ENCODE measurements around the gene ZNF385C.

Gene ZNF385C

GRCh38 chr17:42056635-42057034 is 41.6 kb downstream of the ZNF385C start:
- Histone ChIP-seq H3K4me3 (ENCODE audit: low read length in 2 of 2) (no peak overlapping the region), H3K9ac (ENCODE audit: low read length in 2 of 2) (no peak overlapping the region), H3K36me3 (ENCODE audit: control insufficient read depth in 2 of 2, insufficient read depth in 2 of 2, low read length in 2 of 2) (no peaks in the 10 kb centered on the region), H3K9me3 (ENCODE audit: control insufficient read depth in 2 of 2, low read length in 2 of 2) (no peaks in the 10 kb centered on the region), H3K4me1 (ENCODE audit: control insufficient read depth, insufficient read depth, low read length) (no peaks in the 10 kb centered on the region), H3K27ac (ENCODE audit: low read length) (no peak overlapping the region), H3K27me3 (ENCODE audit: control insufficient read depth in 1 of 2, insufficient read depth in 2 of 2, low read length in 2 of 2) (peaks cover 23 to 31% of the 10 kb centered on the region in 2 donors)

DNA sequence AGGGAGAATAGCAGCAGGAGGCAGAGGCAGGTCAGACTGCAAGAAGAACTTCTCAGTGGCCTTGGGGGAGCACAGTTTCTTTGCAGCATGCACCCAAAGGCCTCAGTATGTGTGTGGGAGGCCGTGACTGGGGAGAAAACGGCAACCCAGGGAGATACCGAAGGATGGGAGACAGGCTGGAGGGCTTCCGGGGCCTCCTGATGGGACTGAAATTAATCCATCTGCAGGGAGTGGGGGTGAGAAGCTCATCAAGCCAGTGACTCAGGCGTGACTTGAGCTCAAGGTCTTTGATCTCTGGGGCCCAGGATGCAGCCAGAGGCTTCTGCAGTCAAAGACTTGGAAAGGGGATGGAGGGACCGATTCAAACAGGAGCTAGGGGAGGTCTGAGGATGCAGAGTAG is 42.8 kb downstream of the ZNF385C start:
- H3K4me1 ChIP-seq (ENCODE audit: control insufficient read depth, insufficient read depth, low read length), result peaks cover 3% of the 10 kb centered on the region
- no peaks in the 10 kb centered on the region for H3K36me3 ChIP-seq (ENCODE audit: control insufficient read depth in 2 of 2, insufficient read depth in 2 of 2, low read length in 2 of 2)
- no peak overlapping the region for H3K9ac ChIP-seq (ENCODE audit: low read length in 2 of 2)
- no peak overlapping the region for H3K27ac ChIP-seq (ENCODE audit: low read length)
- no peaks in the 10 kb centered on the region for H3K9me3 ChIP-seq (ENCODE audit: control insufficient read depth in 2 of 2, low read length in 2 of 2)
- no peak overlapping the region for H3K4me3 ChIP-seq (ENCODE audit: low read length in 2 of 2)
- peaks cover 25 to 33% of the 10 kb centered on the region in 2 donors for H3K27me3 ChIP-seq (ENCODE audit: control insufficient read depth in 1 of 2, insufficient read depth in 2 of 2, low read length in 2 of 2)

GRCh38 chr17:42055027-42055426 is 43.2 kb downstream of the ZNF385C start:
- no peak overlapping the region for H3K9ac ChIP-seq (ENCODE audit: low read length in 2 of 2)
- peaks cover 5% of the 10 kb centered on the region for H3K4me1 ChIP-seq (ENCODE audit: control insufficient read depth, insufficient read depth, low read length)
- no peaks in the 10 kb centered on the region for H3K36me3 ChIP-seq (ENCODE audit: control insufficient read depth in 2 of 2, insufficient read depth in 2 of 2, low read length in 2 of 2)
- peaks cover 25 to 33% of the 10 kb centered on the region in 2 donors for H3K27me3 ChIP-seq (ENCODE audit: control insufficient read depth in 1 of 2, insufficient read depth in 2 of 2, low read length in 2 of 2)
- no peaks in the 10 kb centered on the region for H3K9me3 ChIP-seq (ENCODE audit: control insufficient read depth in 2 of 2, low read length in 2 of 2)
- H3K4me3 ChIP-seq (ENCODE audit: low read length in 2 of 2), result no peak overlapping the region
- H3K27ac ChIP-seq (ENCODE audit: low read length), result no peak overlapping the region

GRCh38 chr17:42053731-42054500 is 44.4 kb downstream of the ZNF385C start:
- Histone ChIP-seq H3K4me3 (ENCODE audit: low read length in 2 of 2) (no peak overlapping the region), H3K27ac (ENCODE audit: low read length) (no peak overlapping the region), H3K9me3 (ENCODE audit: control insufficient read depth in 2 of 2, low read length in 2 of 2) (no peaks in the 10 kb centered on the region), H3K36me3 (ENCODE audit: control insufficient read depth in 2 of 2, insufficient read depth in 2 of 2, low read length in 2 of 2) (no peaks in the 10 kb centered on the region), H3K9ac (ENCODE audit: low read length in 2 of 2) (no peak overlapping the region), H3K4me1 (ENCODE audit: control insufficient read depth, insufficient read depth, low read length) (peaks cover 7% of the 10 kb centered on the region), H3K27me3 (ENCODE audit: control insufficient read depth in 1 of 2, insufficient read depth in 2 of 2, low read length in 2 of 2) (peaks cover 25 to 33% of the 10 kb centered on the region in 2 donors)

DNA sequence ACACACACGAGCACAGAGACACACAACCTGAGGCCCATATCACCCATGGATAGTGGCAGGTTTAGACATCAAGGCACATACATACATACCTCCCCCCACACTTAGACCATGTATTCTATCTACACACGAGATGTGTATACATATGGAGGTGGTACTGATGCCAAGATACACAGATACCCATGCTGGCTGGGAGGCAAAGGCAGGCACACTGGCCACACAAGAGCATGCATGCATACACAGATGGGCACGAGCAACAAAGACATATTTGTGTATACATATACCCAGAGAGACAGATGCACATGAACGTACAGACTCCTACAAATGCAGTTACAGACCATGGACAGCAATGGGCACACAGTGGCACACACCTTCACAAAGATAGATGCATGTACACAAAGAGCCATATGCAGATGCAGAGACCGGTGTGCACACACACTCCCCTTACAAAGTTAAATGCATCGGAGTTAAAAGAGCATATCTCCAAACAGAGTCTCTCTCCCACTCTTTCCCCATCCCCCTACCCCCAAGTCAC is 45.9 kb downstream of the ZNF385C start:
- H3K4me3 ChIP-seq (ENCODE audit: low read length in 2 of 2), result no peak overlapping the region
- peaks cover 7% of the 10 kb centered on the region for H3K4me1 ChIP-seq (ENCODE audit: control insufficient read depth, insufficient read depth, low read length)

DNA sequence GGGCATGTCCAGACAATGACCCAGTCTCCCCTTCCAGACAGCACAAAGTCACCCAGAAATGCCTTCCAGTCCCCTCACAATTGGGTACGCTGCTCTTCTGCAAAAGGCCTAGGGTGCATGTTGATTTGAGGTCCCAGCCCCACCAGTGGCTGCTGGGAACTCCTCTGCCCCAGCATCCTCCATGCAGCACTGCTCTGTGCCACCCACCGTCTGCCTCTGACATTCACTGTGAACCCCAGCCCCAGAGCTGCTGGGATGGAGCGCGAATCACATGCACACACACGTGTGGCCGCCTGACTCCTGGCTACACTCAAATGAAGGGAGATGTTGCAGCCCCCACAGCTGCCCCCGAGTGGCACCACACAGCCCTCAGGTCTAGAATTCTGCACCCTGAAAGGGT is 46.6 kb downstream of the ZNF385C start:
- H3K4me1 ChIP-seq (ENCODE audit: control insufficient read depth, insufficient read depth, low read length), result peaks cover 7% of the 10 kb centered on the region
- H3K27ac ChIP-seq (ENCODE audit: low read length), result no peak overlapping the region
- H3K9me3 ChIP-seq (ENCODE audit: control insufficient read depth in 2 of 2, low read length in 2 of 2), result no peaks in the 10 kb centered on the region
- no peak overlapping the region for H3K9ac ChIP-seq (ENCODE audit: low read length in 2 of 2)
- H3K27me3 ChIP-seq (ENCODE audit: control insufficient read depth in 1 of 2, insufficient read depth in 2 of 2, low read length in 2 of 2), result peaks cover 25 to 31% of the 10 kb centered on the region in 2 donors
- no peak overlapping the region for H3K4me3 ChIP-seq (ENCODE audit: low read length in 2 of 2)
- H3K36me3 ChIP-seq (ENCODE audit: control insufficient read depth in 2 of 2, insufficient read depth in 2 of 2, low read length in 2 of 2), result no peaks in the 10 kb centered on the region

More for the DNA sequence above, 45.9 kb downstream of the ZNF385C start:
- Histone ChIP-seq H3K9ac (ENCODE audit: low read length in 2 of 2) (no peak overlapping the region), H3K27ac (ENCODE audit: low read length) (no peak overlapping the region), H3K9me3 (ENCODE audit: control insufficient read depth in 2 of 2, low read length in 2 of 2) (no peaks in the 10 kb centered on the region), H3K27me3 (ENCODE audit: control insufficient read depth in 1 of 2, insufficient read depth in 2 of 2, low read length in 2 of 2) (peaks cover 25 to 33% of the 10 kb centered on the region in 2 donors), H3K36me3 (ENCODE audit: control insufficient read depth in 2 of 2, insufficient read depth in 2 of 2, low read length in 2 of 2) (no peaks in the 10 kb centered on the region)

DNA sequence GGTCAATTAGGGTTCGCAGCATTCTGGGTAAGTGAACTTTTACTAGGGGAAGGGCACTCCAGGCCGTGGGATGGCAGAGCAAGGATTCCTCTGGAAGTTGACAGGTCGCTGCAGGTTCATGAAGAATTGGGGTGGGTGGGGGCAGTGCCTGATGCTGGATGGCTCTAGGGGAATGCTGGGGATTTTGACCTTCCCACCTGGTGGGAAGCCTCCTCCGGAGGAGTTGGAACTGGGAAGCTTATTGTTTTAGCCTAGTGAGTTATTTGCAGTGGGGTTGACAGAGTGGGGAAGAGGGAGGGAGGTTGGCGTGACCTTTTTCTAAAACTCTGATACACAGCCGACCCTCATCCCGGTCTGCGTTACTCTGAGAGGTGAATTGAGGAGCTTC is 47.3 kb downstream of the ZNF385C start:
- no peaks in the 10 kb centered on the region for H3K36me3 ChIP-seq (ENCODE audit: control insufficient read depth in 2 of 2, insufficient read depth in 2 of 2, low read length in 2 of 2)
- H3K27ac ChIP-seq (ENCODE audit: low read length), result no peak overlapping the region
- peaks cover 25 to 29% of the 10 kb centered on the region in 2 donors for H3K27me3 ChIP-seq (ENCODE audit: control insufficient read depth in 1 of 2, insufficient read depth in 2 of 2, low read length in 2 of 2)
- peaks cover 7% of the 10 kb centered on the region for H3K4me1 ChIP-seq (ENCODE audit: control insufficient read depth, insufficient read depth, low read length)
- H3K9me3 ChIP-seq (ENCODE audit: control insufficient read depth in 2 of 2, low read length in 2 of 2), result no peaks in the 10 kb centered on the region
- no peak overlapping the region for H3K9ac ChIP-seq (ENCODE audit: low read length in 2 of 2)
- H3K4me3 ChIP-seq (ENCODE audit: low read length in 2 of 2), result peak overlapping the region in 1 of 2 donors; percentile 73

GRCh38 chr17:42050393-42051012 is 47.8 kb downstream of the ZNF385C start, which contains the start of gene C17orf113:
Gene C17orf113 (minus strand): TSS chr17:42050601. CDS start chr17:42043376, 7,225 bp downstream.
- H3K9ac ChIP-seq (ENCODE audit: low read length in 2 of 2), result peak within 1 kb of the TSS in 1 of 2 donors; percentile 62
- no peak within 1 kb of the TSS for H3K27ac ChIP-seq (ENCODE audit: low read length)
- H3K36me3 ChIP-seq (ENCODE audit: control insufficient read depth in 2 of 2, insufficient read depth in 2 of 2, low read length in 2 of 2), result no peaks in the 10 kb centered on the region
- no peaks in the 10 kb centered on the region for H3K9me3 ChIP-seq (ENCODE audit: control insufficient read depth in 2 of 2, low read length in 2 of 2)
- peak within 1 kb of the TSS in 1 of 2 donors; percentile 73 for H3K4me3 ChIP-seq (ENCODE audit: low read length in 2 of 2)
- peaks cover 7% of the 10 kb centered on the region for H3K4me1 ChIP-seq (ENCODE audit: control insufficient read depth, insufficient read depth, low read length)
- H3K27me3 ChIP-seq (ENCODE audit: control insufficient read depth in 1 of 2, insufficient read depth in 2 of 2, low read length in 2 of 2), result peaks cover 23 to 25% of the 10 kb centered on the region in 2 donors

- H3K9me3 ChIP-seq (ENCODE audit: control insufficient read depth in 2 of 2, low read length in 2 of 2), result no peaks in the 10 kb centered on the region
- H3K27me3 ChIP-seq (ENCODE audit: control insufficient read depth in 1 of 2, insufficient read depth in 2 of 2, low read length in 2 of 2), result peaks cover 20 to 21% of the 10 kb centered on the region in 2 donors
- peak overlapping the region in 1 of 2 donors; percentile 62 for H3K9ac ChIP-seq (ENCODE audit: low read length in 2 of 2)
- peaks cover 7% of the 10 kb centered on the region for H3K4me1 ChIP-seq (ENCODE audit: control insufficient read depth, insufficient read depth, low read length)
- no peak overlapping the region for H3K27ac ChIP-seq (ENCODE audit: low read length)
- H3K4me3 ChIP-seq (ENCODE audit: low read length in 2 of 2), result peak overlapping the region in 1 of 2 donors; percentile 73
- H3K36me3 ChIP-seq (ENCODE audit: control insufficient read depth in 2 of 2, insufficient read depth in 2 of 2, low read length in 2 of 2), result no peaks in the 10 kb centered on the region
Measured at GRCh38 chr17:42049834-42050392, 48.4 kb downstream of the ZNF385C start.

DNA sequence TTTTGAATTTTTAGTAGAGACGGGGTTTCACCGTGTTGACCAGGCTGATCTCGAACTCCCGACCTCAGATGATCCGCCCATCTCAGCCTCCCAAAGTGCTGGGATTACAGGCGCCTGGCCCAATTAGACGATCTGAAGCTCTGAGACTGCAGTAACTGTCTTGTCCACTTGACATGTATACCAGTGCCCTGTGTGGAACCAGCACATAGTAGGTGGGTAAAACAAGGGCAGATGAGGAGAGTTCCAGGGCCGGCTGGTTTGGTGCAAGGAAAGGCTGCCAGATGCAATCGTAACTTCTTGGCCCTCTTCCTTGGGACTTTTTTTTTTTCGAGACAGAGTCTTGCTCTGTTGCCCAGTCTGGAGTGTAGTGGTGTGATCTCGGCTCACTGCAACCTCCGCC is 50.9 kb downstream of the ZNF385C start:
- Histone ChIP-seq H3K27ac (ENCODE audit: low read length) (no peak overlapping the region), H3K4me1 (ENCODE audit: control insufficient read depth, insufficient read depth, low read length) (peaks cover 7% of the 10 kb centered on the region), H3K4me3 (ENCODE audit: low read length in 2 of 2) (no peak overlapping the region), H3K27me3 (ENCODE audit: control insufficient read depth in 1 of 2, insufficient read depth in 2 of 2, low read length in 2 of 2) (peaks cover 5 to 8% of the 10 kb centered on the region in 2 donors), H3K9me3 (ENCODE audit: control insufficient read depth in 2 of 2, low read length in 2 of 2) (no peaks in the 10 kb centered on the region), H3K36me3 (ENCODE audit: control insufficient read depth in 2 of 2, insufficient read depth in 2 of 2, low read length in 2 of 2) (no peaks in the 10 kb centered on the region), H3K9ac (ENCODE audit: low read length in 2 of 2) (no peak overlapping the region)

Measured in stomach smooth muscle (tissue), 2 donors.